ENCODE results near the gene CNTN5. TPM values are rescaled to one million over a fixed set of nuclear protein-coding genes. Genes with fewer than 3 reads are reported as not detected.

CNTN5 gene
- total RNA-seq, 1 donor from 2014 or later: 17.7 TPM

DNA sequence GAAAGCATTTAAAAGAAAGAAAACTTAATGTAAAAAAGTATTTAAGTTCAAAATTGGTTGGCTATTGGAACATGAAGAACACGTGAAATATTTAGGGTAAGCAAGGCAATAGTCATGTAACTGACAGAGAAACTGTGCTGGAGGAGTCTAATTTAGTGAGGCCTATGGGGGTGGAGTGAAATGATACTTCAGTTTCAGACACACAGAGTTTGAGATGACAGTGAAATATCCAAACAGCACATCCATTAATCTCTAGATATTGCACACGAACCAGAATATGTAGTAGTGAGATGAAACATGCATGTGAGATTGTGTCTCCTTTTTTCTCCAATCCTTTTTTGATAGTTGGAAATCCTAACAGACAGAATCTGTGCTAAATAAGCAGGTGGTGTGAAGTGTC is 739.0 kb downstream of the CNTN5 start:
- H3K9me3 Mint-ChIP-seq: peaks cover 7% of the 10 kb centered on the region
- H3K36me3 Mint-ChIP-seq: peaks cover 4% of the 10 kb centered on the region
- TF ChIP-seq CTCF (IDR thresholded peaks at IDR 0.05; ENCODE audit: unreplicated experiment): no peak
- no peak for DNase-seq (ENCODE audit: low spot score in 2 of 2, unreplicated experiment in 2 of 2)
- H3K27ac Mint-ChIP-seq: no peak overlapping the region
- H3K27me3 Mint-ChIP-seq (ENCODE audit: low read depth): no peaks in the 10 kb centered on the region
- H3K4me1 Mint-ChIP-seq: no peaks in the 10 kb centered on the region
- no peak overlapping the region for H3K4me3 Mint-ChIP-seq

DNA sequence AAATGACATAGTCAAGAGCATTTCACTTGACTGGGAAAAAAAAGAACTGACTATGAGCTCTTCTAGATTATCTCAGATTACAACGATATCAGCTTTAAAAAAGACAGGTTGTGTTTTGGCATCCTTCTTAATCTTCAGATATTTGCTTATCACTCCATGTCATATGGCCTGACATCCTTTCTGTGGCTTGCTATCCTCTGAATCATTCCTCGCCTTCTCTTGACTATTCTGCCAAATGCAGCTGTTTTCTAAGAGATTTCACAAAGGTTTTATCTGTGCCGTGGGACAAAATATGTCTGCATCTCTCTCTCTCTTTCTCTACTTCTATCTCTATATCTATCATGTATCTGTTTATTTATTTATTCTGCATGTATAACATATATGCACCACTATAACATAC is 746.1 kb downstream of the CNTN5 start:
- no peak for DNase-seq (ENCODE audit: low spot score in 2 of 2, unreplicated experiment in 2 of 2)
- no peaks in the 10 kb centered on the region for H3K27me3 Mint-ChIP-seq (ENCODE audit: low read depth)
- no peak overlapping the region for H3K27ac Mint-ChIP-seq
- H3K9me3 Mint-ChIP-seq: peaks cover 8% of the 10 kb centered on the region
- H3K4me1 Mint-ChIP-seq: peaks cover 2% of the 10 kb centered on the region
- no peak overlapping the region for H3K4me3 Mint-ChIP-seq
- no peak for TF ChIP-seq CTCF (IDR thresholded peaks at IDR 0.05; ENCODE audit: unreplicated experiment)
- peaks cover 2% of the 10 kb centered on the region for H3K36me3 Mint-ChIP-seq

GRCh38 chr11:99773646-99774045 is 752.9 kb downstream of the CNTN5 start:
- peaks cover 4% of the 10 kb centered on the region for H3K9me3 Mint-ChIP-seq
- no peaks in the 10 kb centered on the region for H3K4me1 Mint-ChIP-seq
- no peaks in the 10 kb centered on the region for H3K27me3 Mint-ChIP-seq (ENCODE audit: low read depth)
- peak overlapping the region; percentile 48 for H3K27ac Mint-ChIP-seq
- no peak for DNase-seq (ENCODE audit: low spot score in 2 of 2, unreplicated experiment in 2 of 2)
- H3K36me3 Mint-ChIP-seq: no peaks in the 10 kb centered on the region
- H3K4me3 Mint-ChIP-seq: no peak overlapping the region
- TF ChIP-seq CTCF (IDR thresholded peaks at IDR 0.05; ENCODE audit: unreplicated experiment): no peak

DNA sequence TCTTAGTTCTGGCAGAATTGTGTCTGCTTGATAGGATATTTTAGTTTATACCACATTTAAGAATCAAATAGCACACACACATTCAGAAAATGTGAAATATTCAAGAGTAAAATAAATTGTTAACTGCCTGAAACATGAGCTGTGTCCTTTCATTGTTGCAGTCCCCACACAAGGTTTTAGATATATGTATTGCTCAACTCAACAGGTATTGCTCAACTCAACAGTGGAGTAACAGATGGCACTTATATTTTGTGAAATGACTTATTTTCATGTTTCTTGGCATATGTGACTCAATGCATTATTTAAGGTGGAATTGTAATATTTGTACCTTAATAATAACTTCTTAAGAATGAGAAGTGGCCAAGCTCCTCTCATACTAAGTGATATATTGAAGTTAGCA is 760.3 kb downstream of the CNTN5 start:
- H3K4me3 Mint-ChIP-seq: no peak overlapping the region
- TF ChIP-seq CTCF (IDR thresholded peaks at IDR 0.05; ENCODE audit: unreplicated experiment): no peak
- H3K36me3 Mint-ChIP-seq: peaks cover 2% of the 10 kb centered on the region
- no peaks in the 10 kb centered on the region for H3K27me3 Mint-ChIP-seq (ENCODE audit: low read depth)
- H3K4me1 Mint-ChIP-seq: no peaks in the 10 kb centered on the region
- H3K9me3 Mint-ChIP-seq: peaks cover 12% of the 10 kb centered on the region
- DNase-seq (ENCODE audit: low spot score in 2 of 2, unreplicated experiment in 2 of 2): no peak
- no peak overlapping the region for H3K27ac Mint-ChIP-seq

- Mint-ChIP-seq H3K36me3 (no peaks in the 10 kb centered on the region), H3K9me3 (peaks cover 18% of the 10 kb centered on the region), H3K4me1 (no peaks in the 10 kb centered on the region), H3K4me3 (no peak overlapping the region), H3K27ac (no peak overlapping the region), H3K27me3 (ENCODE audit: low read depth) (no peaks in the 10 kb centered on the region)
- TF ChIP-seq CTCF (IDR thresholded peaks at IDR 0.05; ENCODE audit: unreplicated experiment): no peak
- DNase-seq (ENCODE audit: low spot score in 2 of 2, unreplicated experiment in 2 of 2): no peak
Observed at GRCh38 chr11:99791354-99791753, 770.6 kb downstream of the CNTN5 start.

DNA sequence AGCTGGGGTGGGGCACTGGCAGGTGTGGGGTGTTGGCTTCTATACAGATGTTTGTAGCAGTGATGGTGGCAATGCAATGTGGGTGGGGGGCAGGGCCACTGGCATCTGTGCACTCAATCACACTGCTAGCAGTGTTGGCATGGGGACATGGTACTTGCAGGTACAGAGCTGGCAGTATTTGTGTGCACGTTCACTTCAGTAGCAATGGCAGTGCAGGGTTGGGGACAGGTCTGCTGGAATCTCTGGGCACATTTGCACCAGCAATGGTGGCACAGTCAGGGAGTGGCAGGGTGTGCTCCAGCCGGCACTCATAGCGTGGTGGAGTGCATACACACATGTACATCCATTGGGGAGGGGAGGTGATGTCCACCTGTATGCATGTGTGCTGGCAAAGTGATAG is 775.2 kb downstream of the CNTN5 start:
- peaks cover 25% of the 10 kb centered on the region for H3K9me3 Mint-ChIP-seq
- no peak overlapping the region for H3K4me3 Mint-ChIP-seq
- no peak for TF ChIP-seq CTCF (IDR thresholded peaks at IDR 0.05; ENCODE audit: unreplicated experiment)

More for the DNA sequence above, 775.2 kb downstream of the CNTN5 start:
- Mint-ChIP-seq H3K4me1 (no peaks in the 10 kb centered on the region), H3K27me3 (ENCODE audit: low read depth) (no peaks in the 10 kb centered on the region), H3K36me3 (no peaks in the 10 kb centered on the region), H3K27ac (no peak overlapping the region)
- DNase-seq (ENCODE audit: low spot score in 2 of 2, unreplicated experiment in 2 of 2): no peak
